Stimulated activated CD4-positive, alpha-beta T cell treated with anti-CD3 and anti-CD28 coated beads, Interleukin-4, amount 100 ng/mL, for 24 hours (primary cell): Measurements from ENCODE around the gene TFRC.
"Not testable (repeated sequence)": the region's sequence is repeated elsewhere in the genome, so short reads cannot be mapped to it uniquely, and the experiment has no call there.

Experiments
- DNase-seq: peaks from one replicate; pipeline ENCODE4 v3.0.0-alpha.2; 2020

TFRC gene

GRCh38 chr3:196047391-196048030 is 34.4 kb downstream of the TFRC start:
- DNase-seq, result no peak

GRCh38 chr3:196044513-196044912 is 37.4 kb downstream of the TFRC start:
- DNase-seq, result no peak

- no peak for DNase-seq
Measured at GRCh38 chr3:196042673-196043072, 39.2 kb downstream of the TFRC start.

DNA sequence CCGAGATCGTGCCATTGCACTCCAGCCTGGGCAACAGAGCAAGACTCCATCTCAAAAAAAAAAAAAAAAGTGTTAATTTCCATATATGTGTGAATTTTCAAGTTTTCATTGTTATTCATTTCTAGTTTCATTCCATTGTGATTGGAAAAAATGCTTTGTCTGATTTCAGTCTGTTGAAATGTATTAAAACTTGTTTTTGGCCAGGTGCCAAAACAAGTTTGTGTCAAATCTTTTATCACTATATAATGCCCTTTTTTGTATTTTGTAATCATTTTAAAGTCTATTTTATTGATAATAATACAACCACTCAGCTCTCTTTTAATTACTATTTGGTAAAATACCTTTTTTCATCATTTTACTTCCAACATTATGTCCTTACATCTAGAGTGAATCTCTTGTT is 42.5 kb downstream of the TFRC start:
- no peak for DNase-seq

GRCh38 chr3:196026059-196026458 is 55.8 kb downstream of the TFRC start:
- not testable (repeated sequence) for DNase-seq

DNA sequence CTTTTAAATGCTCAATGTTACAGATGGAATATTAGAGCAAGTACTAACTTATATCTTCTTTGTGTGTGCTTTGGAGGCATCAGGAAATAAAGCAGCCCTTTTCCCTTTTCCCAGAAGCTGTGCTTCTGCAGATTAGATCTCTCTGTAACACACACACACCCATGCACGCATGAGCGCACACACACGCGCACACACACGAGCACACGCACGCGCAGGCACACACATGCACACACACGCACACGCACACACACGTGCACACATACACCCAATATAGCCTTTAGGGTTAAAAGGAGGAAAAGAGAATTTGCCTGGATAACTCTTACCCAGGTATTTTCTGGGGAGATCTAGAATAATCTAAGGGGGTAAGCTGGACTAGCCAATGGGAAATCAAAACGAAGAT is 56.9 kb downstream of the TFRC start:
- DNase-seq, result no peak

DNA sequence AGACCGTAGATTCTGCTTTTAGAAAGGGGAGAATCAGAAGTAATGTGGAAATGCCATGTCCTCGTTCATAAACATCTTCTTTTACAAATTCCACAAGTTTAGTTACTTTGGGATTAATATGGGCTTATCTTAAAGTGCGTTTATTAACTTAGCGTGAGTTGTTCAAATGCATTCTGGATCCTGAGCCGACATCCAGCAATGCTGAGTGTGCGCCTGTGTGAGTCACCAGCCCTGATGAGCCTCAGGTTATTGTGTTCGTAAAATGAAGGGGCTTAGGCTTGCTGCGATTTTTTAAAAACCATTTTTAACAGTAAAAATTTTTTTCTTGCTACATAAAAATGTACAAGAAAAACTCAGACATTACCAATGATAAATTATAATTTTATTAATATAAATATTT is 57.9 kb downstream of the TFRC start:
- DNase-seq, result no peak

DNA sequence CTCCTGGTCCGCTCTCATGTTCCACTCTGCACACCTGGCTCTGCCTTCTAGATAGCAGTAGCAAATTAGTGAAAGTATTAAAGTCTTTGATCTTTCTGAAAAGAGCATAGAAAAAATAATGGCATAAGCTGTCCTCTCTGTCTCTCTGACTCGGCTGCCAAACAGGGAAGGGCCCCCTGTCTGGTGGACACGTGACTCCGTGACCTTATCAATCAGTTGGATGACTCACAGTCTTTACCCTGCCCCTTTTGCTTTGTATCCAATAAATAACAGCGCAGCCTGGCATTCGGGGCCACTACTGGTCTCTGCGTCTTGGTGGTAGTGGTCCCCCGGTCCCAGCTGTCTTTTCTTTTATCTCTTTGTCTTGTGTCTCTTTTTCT is 59.4 kb downstream of the TFRC start:
- DNase-seq, result not testable (repeated sequence)

DNA sequence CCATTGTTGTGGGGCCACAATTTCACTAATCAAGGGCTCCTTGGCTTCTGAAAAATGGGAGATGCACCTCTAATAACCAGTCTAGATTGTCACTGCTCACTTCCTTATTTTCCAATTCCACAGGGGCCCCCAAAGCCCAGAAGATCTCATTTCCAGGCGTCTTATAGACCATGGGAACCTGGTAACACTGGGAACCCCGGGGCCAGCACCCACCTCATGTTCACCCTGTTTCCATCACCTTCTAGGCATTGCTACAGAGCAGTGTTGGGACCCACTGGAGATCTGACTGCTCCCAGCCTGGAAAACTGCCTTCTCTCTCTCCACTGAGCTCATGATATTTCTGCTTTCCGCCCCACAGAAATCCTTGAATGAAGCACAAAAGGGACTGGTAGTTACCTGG is 61.5 kb downstream of the TFRC start:
- DNase-seq, result no peak

DNA sequence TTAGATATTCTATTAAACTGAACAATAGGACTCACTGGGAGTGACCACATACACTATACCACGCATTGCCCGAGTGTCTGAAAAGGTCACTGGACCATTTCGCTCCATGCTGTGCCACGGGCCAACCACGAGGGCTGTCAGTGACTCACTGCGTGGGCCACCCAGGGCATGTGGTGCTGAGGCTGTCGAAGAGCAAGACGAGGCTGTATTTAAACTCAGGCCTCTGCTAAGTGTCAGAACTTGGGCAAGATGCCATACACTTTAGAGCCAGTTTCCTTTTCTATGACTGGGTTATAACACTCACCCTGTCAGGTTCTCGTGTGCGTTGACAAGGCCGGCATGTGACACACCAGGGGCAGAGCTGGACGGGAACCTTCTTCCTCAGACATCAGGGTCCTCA is 62.3 kb downstream of the TFRC start:
- DNase-seq, result not testable (repeated sequence)

GRCh38 chr3:196018159-196018558 is 63.7 kb downstream of the TFRC start:
- DNase-seq, result not testable (repeated sequence)

DNA sequence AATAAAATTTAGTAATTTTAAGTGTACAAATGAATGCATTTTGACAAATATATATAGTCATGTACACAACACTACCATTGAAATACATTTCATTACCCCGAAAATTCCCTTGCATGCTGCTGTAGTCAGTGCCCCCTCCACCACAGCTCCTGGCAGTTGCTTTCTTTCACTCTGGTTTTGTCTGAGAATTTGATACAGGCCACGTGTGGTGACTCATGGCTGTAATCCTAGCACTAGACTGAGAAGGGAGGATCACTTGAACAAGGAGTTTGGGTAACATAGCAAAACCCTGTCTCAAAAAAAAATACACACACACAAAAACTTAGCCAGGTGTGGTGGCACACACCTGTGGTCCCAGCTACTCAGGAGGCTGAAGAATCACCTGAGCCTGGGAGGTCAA is 65.4 kb downstream of the TFRC start:
- DNase-seq, result no peak

GRCh38 chr3:196016059-196016458 is 65.8 kb downstream of the TFRC start:
- no peak for DNase-seq

GRCh38 chr3:196013587-196014487 is 68.1 kb downstream of the TFRC start:
- no peak for DNase-seq

- DNase-seq, result no peak
Measured at GRCh38 chr3:196012941-196013476, 68.9 kb downstream of the TFRC start.

DNA sequence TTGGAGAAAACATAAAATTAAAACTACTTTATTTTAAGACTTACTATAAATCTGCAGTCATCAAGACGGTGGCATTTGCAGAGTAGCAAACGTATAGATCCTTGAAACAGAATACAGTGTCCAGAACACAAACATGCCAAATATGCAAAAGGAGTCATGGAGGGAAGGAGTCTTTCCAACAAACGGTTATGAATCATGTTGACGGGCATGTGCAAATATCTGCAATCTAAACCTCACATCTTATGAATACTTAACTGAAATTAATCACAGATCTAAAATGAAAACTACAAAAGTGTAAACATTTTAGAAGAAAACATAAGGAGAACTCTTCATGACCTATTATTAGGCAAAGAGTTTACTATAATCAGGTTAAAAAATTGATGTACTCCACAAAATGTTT is 69.4 kb downstream of the TFRC start:
- no peak for DNase-seq

- no peak for DNase-seq
Measured at GRCh38 chr3:196009456-196009855, 72.4 kb downstream of the TFRC start.

DNA sequence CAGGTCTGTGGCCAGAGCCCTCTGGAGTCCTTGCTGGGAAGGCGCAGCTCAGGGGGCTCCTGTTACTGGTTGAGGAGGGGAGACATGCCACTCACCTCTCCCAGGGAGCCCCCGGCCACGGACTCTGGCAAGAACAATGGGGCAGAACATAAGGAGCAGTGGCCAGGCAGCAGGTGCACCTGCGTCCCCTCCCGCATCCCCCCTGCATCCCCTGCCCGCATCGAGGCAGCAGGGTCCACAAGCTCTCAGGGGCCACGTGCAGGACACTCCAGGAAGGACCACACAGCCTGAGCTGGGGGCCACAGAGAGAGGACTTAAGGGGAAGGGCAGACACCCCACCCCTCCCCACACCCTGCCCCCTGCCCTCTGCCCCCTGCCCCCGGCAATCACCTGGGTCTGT is 73.0 kb downstream of the TFRC start:
- DNase-seq, result no peak

- no peak for DNase-seq
Measured at GRCh38 chr3:196008387-196008786, 73.5 kb downstream of the TFRC start.

DNA sequence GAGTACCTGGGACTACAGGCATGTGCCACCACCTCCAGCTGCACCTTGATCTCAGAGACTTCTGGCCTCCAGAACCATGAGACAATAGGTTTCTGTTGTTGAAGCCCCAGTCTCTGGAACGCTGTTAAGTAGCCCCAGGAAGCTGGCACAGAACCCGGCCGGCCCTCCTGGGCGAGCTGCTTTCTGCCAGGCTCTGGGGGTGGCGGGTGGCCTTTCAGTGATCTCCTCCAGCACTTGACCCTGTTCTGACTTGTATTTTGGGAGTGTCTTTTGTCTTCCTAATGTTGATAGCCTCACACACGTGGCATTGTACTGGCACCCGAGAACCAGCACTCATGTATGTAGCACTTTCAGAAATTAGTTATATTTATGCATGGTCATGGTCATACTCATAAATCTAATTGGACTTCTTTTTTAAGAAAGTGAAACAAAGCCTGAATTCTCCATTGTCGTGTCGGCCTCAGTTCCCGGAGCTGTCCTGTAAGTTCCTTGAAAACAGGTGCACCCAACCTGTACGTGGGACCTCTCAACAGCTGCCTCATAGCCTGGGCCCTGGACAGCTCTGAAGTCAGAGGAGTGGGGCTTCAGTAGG is 74.0 kb downstream of the TFRC start:
- DNase-seq, result no peak

DNA sequence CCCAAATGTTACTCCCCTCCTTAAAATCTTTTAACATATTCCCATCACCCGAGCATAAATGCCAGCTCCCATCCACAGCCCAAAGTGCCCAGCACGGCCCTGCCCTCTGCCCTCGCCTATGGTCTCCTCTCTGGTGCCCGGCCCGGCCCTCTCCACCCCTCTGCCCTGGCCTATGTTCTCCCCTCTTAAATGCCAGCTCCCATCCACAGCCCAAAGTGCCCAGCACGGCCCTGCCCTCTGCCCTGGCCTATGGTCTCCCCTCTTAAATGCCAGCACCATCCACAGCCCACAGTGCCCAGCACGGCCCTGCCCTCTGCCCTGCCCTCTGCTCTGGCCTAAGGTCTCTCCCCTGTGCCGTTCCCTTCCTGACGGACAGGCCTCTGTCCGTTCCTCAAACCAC is 76.6 kb downstream of the TFRC start:
- DNase-seq, result not testable (repeated sequence)

DNA sequence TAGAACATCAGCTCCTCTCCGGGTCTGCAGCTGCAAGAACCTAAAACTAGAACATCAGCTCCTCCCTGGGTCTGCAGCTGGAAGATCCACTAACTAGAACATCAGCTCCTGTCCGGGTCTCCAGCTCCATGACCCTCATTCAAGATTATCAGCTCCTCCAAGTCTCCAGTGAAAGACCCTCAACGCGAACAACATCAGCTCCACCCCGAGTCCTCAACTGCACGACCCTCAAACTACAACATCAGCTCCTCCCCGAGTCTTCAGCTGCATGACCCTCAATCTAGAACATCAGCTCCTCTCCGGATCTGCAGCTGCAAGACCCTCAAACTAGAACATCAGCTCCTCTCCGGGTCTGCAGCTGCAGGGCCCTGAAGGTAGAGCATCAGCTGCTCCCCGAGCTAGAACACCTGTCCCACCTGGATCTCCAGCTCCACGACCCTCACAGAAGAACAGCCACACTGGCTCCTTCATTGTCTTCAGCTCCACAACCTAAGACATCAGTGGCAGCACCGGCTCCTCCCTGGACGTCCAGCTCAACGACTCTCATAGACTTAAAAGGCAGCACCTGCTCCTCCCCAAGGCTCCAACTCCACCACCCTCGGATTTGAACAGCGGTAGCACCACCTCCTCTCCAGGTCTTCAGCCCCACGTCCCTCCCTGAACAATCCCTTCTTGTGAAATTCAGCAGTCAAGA is 77.4 kb downstream of the TFRC start:
- not testable (repeated sequence) for DNase-seq

DNA sequence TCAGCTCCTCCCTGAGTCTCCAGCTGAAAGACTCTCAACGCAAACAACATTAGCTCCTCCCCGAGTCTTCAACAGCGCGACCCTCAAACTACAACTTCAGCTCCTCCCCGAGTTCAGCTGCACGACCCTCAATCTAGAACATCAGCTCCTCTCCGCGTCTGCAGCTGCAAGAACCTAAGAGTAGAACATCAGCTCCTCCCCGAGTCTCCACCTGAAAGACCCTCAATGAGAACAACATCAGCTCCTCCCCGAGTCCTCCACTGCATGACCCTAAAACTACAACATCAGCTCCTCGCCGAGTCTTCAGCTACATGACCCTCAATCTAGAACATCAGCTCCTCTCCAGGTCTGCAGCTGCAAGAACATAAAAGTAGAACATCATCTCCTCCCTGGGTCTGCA is 78.3 kb downstream of the TFRC start:
- no peak for DNase-seq
